Hepatocyte (in vitro differentiated cells): ENCODE data around the gene MYBPC3.

Experiments
- CTCF ChIP-seq: fragments of 200-600 bp; sonication (generic); IDR thresholded peaks from 2 replicates; pipeline ENCODE4 v1.5.1; 2016; ENCODE audit warnings: antibody characterized with exemption, mild to moderate bottlenecking; ENCODE audit not compliant: poor library complexity
- EZH2phosphoT487 ChIP-seq: fragments of 200-600 bp; sonication (generic); IDR thresholded peaks from one replicate; pipeline ENCODE4 v1.6.1; 2018; ENCODE audit warnings: antibody characterized with exemption, mild to moderate bottlenecking, low read depth, moderate library complexity; ENCODE audit not compliant: unreplicated experiment, severe bottlenecking

GRCh38 chr11:47335733-47336132 lies 16.8 kb downstream of the MYBPC3 start:
- TF ChIP-seq CTCF (no peak), EZH2phosphoT487 (no peak)
